ENCODE measurements around the gene B3GNT7.
A peak's percentile ranks its signal among the peaks of the same experiment; 100 is the strongest.
"Not testable (repeated sequence)": the region's sequence is repeated elsewhere in the genome, so short reads cannot be mapped to it uniquely, and the experiment has no call there.

B3GNT7 gene

GRCh38 chr2:231395188-231396057, at the start of gene B3GNT7:
B3GNT7 (plus strand) TSS chr2:231395710; CDS start chr2:231395804, 94 bp downstream.
- DNase-seq, result no peak

GRCh38 chr2:231347081-231347480, 48.4 kb upstream of the B3GNT7 start:
- no peak for DNase-seq

GRCh38 chr2:231347638-231348037, 47.9 kb upstream of the B3GNT7 start:
- no peak for DNase-seq

GRCh38 chr2:231348173-231348572, 47.3 kb upstream of the B3GNT7 start:
- DNase-seq, result no peak

- DNase-seq, result no peak
Observed at GRCh38 chr2:231348704-231349373, 46.7 kb upstream of the B3GNT7 start.

- not testable (repeated sequence) for DNase-seq
Observed at GRCh38 chr2:231349374-231349735, 46.2 kb upstream of the B3GNT7 start.

DNA sequence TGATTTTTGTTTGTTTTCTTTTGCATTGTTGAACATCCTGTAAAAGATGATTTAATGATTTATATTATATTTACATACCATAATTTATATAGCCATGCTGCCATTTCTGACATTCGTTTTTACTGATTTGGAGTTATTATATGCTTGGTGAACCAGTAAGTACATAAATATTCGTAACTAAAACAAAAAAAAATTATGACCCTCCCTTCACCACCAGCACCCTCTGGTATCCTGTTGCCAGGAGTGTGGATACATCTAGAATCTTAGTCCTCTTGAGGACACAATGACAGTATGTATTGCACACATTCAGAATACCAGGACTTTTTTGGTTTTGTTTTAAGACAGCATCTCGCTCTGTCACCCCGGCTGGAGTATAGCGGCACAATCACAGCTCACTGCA, 43.9 kb upstream of the B3GNT7 start:
- DNase-seq, result no peak

GRCh38 chr2:231353469-231353868, 42.0 kb upstream of the B3GNT7 start:
- no peak for DNase-seq

- no peak for DNase-seq
Observed at GRCh38 chr2:231355508-231356465, 39.7 kb upstream of the B3GNT7 start.

DNA sequence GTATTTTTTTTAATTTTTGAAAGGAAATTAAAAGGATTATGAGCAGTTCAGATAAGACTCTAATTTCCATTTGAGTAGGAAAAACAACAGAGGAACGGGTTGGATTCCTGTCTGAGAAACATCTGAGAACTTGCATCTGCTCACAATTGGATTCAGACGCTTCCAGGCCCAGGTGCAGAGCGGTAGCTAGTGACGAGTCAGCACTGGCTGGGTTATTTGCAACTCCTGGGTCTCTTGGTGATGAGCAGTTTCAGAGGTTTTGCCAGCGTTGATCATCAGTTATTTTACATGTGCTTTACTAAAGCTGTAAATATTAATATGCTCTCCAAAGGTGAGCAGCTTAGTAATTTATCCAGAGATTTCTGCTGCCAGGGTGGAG, 39.1 kb upstream of the B3GNT7 start:
- DNase-seq, result no peak

DNA sequence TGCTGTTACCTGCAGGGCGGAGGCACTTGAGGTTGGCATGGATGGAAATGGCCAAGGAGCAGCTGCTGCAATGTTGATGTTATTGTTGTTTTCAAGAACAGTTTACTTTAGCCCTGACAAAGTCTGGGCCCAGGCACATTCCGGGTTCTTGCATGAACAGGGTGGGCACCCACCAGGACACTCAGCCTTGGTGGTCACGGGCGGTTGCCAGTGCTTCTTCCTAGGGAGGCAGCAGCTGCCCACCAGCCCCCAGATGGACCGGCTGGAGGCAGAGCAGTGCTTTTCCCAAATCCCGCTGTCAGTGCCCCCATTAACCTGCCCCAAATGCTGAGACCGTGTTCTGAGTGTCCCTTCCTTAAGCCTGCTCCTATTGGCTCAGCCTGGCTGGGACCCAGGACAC, 38.5 kb upstream of the B3GNT7 start:
- no peak for DNase-seq

DNA sequence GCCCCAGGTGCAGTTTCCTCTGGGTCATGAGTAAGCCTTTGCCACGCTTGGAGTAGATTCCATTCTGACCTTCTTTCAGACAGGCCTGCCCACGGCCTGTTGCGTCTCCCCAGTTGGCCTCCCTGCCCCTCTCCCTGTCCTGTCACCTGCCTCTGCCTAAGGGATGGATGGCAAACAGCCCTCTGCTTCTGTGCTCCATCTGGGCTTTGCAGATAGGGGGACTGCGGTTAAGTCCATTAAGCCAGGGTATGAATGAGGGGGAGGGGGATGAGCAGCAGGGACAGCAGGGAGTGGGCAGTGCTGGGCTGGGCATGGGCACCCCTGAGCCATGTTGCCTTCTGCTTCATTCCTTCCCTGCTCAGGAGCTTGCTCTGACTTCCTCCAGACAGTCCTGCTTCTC, 37.6 kb upstream of the B3GNT7 start:
- DNase-seq, result no peak

DNA sequence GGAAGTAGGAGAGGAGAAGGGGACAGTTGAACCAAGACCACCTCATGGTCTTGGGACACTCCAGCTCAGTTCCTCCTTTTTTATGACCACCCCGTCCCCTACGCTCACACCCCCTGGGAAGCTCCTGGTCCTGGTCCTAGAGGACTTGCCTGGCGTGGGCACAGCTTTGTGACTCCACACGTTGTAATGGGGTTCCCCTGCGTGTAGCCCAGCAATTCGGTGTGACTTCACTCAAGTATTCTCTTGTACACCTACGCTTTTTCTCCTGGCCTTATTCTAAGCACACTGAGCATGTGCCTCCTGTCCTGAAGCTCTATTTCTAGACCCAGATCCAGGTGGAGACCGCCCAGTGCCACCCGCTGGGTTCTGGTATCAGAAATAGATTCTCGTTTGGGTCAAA, 36.1 kb upstream of the B3GNT7 start:
- DNase-seq, result no peak

- peak; percentile 30 for DNase-seq
Observed at GRCh38 chr2:231359948-231360347, 35.6 kb upstream of the B3GNT7 start.

DNA sequence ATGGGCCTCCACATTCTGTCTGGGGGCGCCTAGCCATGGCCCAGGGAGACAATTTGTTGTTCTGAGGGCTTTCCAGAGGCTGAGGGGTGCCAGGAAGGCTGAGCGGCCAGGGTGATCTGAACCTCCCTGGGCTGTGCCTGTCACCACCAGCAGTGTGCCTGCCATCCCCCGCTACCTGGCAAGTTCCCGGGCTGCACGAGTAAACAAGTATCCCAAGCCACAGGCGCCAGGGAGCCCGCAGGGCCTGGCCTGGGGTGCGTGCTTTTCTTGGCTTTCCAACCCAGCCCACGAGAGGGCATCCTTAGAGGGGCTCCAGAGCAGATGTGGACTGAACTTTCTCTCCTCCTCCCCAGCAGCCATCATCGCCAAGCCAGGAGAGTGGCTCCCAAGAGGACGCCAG, 35.1 kb upstream of the B3GNT7 start:
- no peak for DNase-seq

DNA sequence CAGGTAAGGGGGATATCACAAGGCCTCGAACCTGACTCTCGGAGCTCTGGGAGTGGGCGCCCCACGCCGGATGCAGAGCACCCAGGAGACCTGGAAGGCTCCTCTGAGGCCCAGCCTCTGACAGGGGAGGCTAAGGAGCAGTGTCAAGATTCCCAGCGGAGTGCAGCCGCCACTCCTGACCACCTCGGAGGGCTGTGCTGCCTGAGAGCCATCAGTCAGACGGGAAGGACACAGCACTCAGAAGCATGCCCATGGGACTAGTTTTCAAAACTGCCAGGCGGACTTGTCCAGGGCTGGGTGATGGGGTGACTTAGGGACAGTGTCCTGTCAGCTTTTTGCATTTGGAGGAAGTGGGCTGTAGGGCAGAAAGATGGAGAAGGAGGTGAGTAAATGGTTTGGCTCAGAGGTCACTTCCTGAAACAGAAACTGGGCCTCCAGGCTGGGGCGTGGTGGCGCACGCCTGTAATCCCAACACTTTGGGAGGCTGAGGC, 34.6 kb upstream of the B3GNT7 start:
- DNase-seq, result no peak

- DNase-seq, result no peak
Observed at GRCh38 chr2:231361701-231362554, 33.6 kb upstream of the B3GNT7 start.

DNA sequence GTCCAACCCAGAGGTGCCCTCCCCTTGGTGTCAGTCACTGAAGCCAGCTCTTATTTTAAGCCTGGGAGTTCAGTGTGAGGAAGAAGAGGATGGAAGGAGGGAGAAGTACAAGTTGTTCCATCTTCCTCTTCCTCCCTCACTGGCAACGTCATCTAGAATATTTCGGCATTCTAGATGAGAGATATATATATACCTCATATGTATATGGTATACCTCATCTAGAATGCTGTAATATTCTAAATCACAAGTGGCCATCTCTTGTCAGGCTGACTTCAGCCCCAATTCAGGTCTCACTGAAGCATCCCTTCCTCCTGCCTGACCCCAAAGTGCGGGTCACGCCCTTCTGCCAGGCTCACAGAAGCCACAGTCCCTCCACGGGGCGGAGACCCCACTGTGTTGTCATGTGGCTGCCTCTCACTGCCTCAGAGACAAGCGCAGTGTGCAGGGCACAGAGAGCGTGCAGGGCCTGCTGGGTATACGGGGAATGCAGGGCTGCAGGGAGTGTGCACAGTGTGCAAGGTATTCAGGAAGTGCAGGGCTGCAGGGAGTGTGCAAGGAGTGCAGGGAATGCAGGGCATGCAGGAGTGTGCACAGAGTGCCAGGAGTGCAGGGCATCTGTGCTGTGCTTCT, 32.8 kb upstream of the B3GNT7 start:
- DNase-seq, result no peak

GRCh38 chr2:231364061-231364460, 31.4 kb upstream of the B3GNT7 start:
- no peak for DNase-seq

DNA sequence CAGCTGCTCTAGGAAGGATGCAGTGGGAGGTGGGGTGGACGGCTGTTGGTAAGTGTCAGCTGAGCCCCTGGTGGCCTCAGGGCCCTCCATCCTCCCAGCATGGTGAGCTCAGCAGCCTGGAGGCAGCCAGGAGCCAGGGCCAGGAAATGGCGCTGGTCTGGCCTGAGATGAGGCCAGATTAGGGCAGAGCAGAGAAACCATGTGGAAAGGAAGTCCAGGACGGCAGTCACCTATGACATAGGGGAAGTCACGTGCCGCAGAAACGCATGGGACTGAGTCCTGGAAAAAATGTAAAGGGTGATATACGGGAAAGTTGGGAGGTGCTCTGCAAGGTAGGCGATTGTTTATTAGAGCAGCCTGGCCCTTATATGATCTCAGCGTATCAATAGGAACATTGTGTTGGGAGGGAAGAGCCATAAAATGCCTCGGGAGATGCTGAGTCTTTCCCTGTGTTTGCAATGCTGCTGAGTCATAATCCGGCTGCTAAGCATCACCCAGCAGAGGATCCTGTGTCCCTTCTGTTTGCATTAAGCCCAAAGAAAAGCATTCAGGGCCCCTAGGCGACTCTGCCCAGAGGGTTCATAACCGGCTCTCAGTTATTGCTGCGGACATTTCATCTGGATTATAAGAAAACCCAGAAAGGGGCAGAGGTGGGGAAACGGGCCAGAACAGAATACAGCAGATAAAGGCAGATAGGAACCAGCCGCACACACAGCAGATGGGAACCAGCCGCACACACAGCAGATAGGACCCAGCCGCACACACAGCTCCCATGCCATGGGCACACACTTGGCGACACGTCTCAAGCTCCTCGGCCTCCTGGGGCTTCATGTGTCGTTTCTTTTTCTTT, 30.3 kb upstream of the B3GNT7 start:
- no peak for DNase-seq

DNA sequence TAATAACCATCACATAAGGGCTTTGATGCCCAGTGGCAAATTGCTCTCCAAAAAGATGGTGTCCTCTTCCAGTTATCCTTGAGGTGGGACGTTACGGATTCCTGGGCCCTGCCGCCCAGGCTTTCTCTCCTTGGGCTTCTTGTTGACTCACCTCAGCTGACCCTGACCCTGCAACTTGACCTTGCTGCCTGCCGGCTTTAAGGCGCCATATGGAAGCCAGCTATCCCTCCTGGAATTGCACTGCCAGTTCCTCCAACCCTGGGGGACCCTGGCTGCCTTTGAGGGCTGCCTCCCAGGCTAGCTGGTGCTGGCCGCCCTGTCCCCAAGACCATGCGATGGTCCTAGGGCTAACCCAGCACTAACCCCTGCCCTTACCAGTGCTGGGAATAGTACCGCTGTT, 28.3 kb upstream of the B3GNT7 start:
- DNase-seq, result no peak

Data from DMS 273 treated with DMSO at 0.1 percent for 48 hours (cell line).